GM12878 (cell line): Measurements from ENCODE around the gene TMEM214.

ENCODE experiments used
- CTCF ChIP-seq, 3 experiments: IDR thresholded peaks in 2 of 3; conservative IDR thresholded peaks in 1 of 3; 2 replicates each; pipeline ENCODE4 v1.5.1; 2011; ENCODE audit warnings: low read depth in 3 of 3, low read length in 3 of 3, mild to moderate bottlenecking in 3 of 3, control low read depth in 2 of 3, moderate library complexity in 2 of 3, inconsistent platforms in 1 of 3, mixed read lengths in 1 of 3; ENCODE audit not compliant: control insufficient read depth in 2 of 3, insufficient read depth in 1 of 3; ENCODE audit errors: extremely low read depth in 1 of 3
- EP300 ChIP-seq, 2 experiments: fragments of 150-350 bp in 1 of 2; IDR thresholded peaks; 2 replicates each; pipeline ENCODE4 v1.6.1; 2011 to 2012; ENCODE audit warnings: low read depth in 2 of 2, low read length in 2 of 2, borderline replicate concordance in 1 of 2, improper control_type of control experiment in 1 of 2, inconsistent platforms in 1 of 2; ENCODE audit not compliant: control insufficient read depth in 1 of 2

GRCh38 chr2:27053321-27053720 lies 20.6 kb downstream of the TMEM214 start:
- TF ChIP-seq EP300 (IDR thresholded peaks at IDR 0.05; ENCODE audit: borderline replicate concordance in 1 of 2, control insufficient read depth in 1 of 2, low read depth in 2 of 2, low read length in 2 of 2) (no peak), CTCF (IDR thresholded peaks at IDR 0.05 in 2 of 3, conservative IDR thresholded peaks at IDR 0.05 in 1 of 3; ENCODE audit: control insufficient read depth in 2 of 3, extremely low read depth in 1 of 3, insufficient read depth in 1 of 3, low read depth in 3 of 3, low read length in 3 of 3) (no peak)
